ENCODE measurements around the gene GPC6. TPM values are rescaled to one million over a fixed set of nuclear protein-coding genes. Genes with fewer than 3 reads are reported as not detected.

Gene GPC6
- total and polyA plus RNA-seq, 9 of the 15 experiments (the other 6 are each of a cell fraction or from before 2014, with no cell fraction given): under 0.01 to 0.20 (median 0.01) TPM; not detected in 4

- TF ChIP-seq HSF4 (CRISPR knock-in tag; IDR thresholded peaks at IDR 0.05; ENCODE audit: borderline replicate concordance) (no peak), HCFC1 (IDR thresholded peaks at IDR 0.05; ENCODE audit: low read depth, low read length) (no peak), JUNB (CRISPR knock-in tag; conservative IDR thresholded peaks at IDR 0.05) (no peak)
- no TSS peak for BruUV-seq (replicated peaks)
- FAIRE-seq (no peak), DNase-seq (ENCODE audit: extremely low read depth in 1 of 4, low spot score in 3 of 4) (no peak), ATAC-seq (no peak)
- Histone ChIP-seq H3K4me2 (ENCODE audit: insufficient read depth, low read length) (no peak overlapping the region), H3K9me3 (replicated peaks; ENCODE audit: control insufficient read depth, insufficient read depth, low read depth, low read length) (no peaks in the 10 kb centered on the region), H3K4me3 (no peak overlapping the region), H3K4me1 (replicated peaks in 1 of 2; ENCODE audit: control insufficient read depth in 2 of 2, insufficient read depth in 2 of 2, low read length in 2 of 2) (no peaks in the 10 kb centered on the region), H3K9ac (ENCODE audit: insufficient read depth in 1 of 2, low read depth in 2 of 2, low read length in 2 of 2) (no peak overlapping the region), H4K20me1 (replicated peaks; ENCODE audit: control insufficient read depth, insufficient read depth, low read length) (no peaks in the 10 kb centered on the region), H3K27me3 (ENCODE audit: control insufficient read depth in 2 of 2, insufficient read depth in 2 of 2, low read length in 2 of 2) (no peaks in the 10 kb centered on the region), H3K36me3 (ENCODE audit: control insufficient read depth, insufficient read depth, low read length) (no peaks in the 10 kb centered on the region), H2AFZ (ENCODE audit: low read depth, low read length) (no peak overlapping the region), H3K9me1 (ENCODE audit: control insufficient read depth, insufficient read depth, low read length) (no peaks in the 10 kb centered on the region), H3K79me2 (ENCODE audit: control insufficient read depth, insufficient read depth, low read length) (no peaks in the 10 kb centered on the region), H3K27ac (ENCODE audit: extremely low read depth, low read depth, low read length) (no peak overlapping the region)
- CTCF ChIA-PET (ENCODE audit: low intra/inter-chr PET ratio): no interaction called here
- intact Hi-C loops (cut with micrococcal nuclease) (no loop called here), in situ Hi-C loops (cut with MboI) (no loop called here)
- POLR2A ChIA-PET: no interaction called here
Measured at GRCh38 chr13:93397619-93398018, 171.0 kb downstream of the GPC6 start.

- no peak overlapping the region for H3K27ac ChIP-seq (ENCODE audit: extremely low read depth, low read depth, low read length)
- H3K79me2 ChIP-seq (ENCODE audit: control insufficient read depth, insufficient read depth, low read length): no peaks in the 10 kb centered on the region
- intact Hi-C loops (cut with micrococcal nuclease): no loop called here
- FAIRE-seq (no peak), DNase-seq (ENCODE audit: extremely low read depth in 1 of 4, low spot score in 3 of 4) (no peak), ATAC-seq (no peak)
- H3K4me2 ChIP-seq (ENCODE audit: insufficient read depth, low read length): no peak overlapping the region
- BruUV-seq (replicated peaks): no TSS peak
- no peaks in the 10 kb centered on the region for H3K27me3 ChIP-seq (ENCODE audit: control insufficient read depth in 2 of 2, insufficient read depth in 2 of 2, low read length in 2 of 2)
- H3K9me3 ChIP-seq (replicated peaks; ENCODE audit: control insufficient read depth, insufficient read depth, low read depth, low read length): no peaks in the 10 kb centered on the region
- no peaks in the 10 kb centered on the region for H3K9me1 ChIP-seq (ENCODE audit: control insufficient read depth, insufficient read depth, low read length)
- no peak overlapping the region for H3K9ac ChIP-seq (ENCODE audit: insufficient read depth in 1 of 2, low read depth in 2 of 2, low read length in 2 of 2)
- H3K4me1 ChIP-seq (replicated peaks in 1 of 2; ENCODE audit: control insufficient read depth in 2 of 2, insufficient read depth in 2 of 2, low read length in 2 of 2): no peaks in the 10 kb centered on the region
- POLR2A ChIA-PET: no interaction called here
- H3K4me3 ChIP-seq: no peak overlapping the region
- CTCF ChIA-PET (ENCODE audit: low intra/inter-chr PET ratio): no interaction called here
- no peaks in the 10 kb centered on the region for H4K20me1 ChIP-seq (replicated peaks; ENCODE audit: control insufficient read depth, insufficient read depth, low read length)
- in situ Hi-C loops (cut with MboI): no loop called here
- WGBS (ENCODE audit: insufficient coverage, low coverage, missing lambda C conversion rate): 0% methylated on average over 4 of the region's 4 CpGs
- no peak overlapping the region for H2AFZ ChIP-seq (ENCODE audit: low read depth, low read length)
- no peaks in the 10 kb centered on the region for H3K36me3 ChIP-seq (ENCODE audit: control insufficient read depth, insufficient read depth, low read length)
- TF ChIP-seq ZNF695 (CRISPR knock-in tag; IDR thresholded peaks at IDR 0.05) (no peak), PYGO2 (tag; IDR thresholded peaks at IDR 0.05) (no peak), RBM25 (IDR thresholded peaks at IDR 0.05; ENCODE audit: low read depth, low read length, severe bottlenecking) (no peak), ZNF175 (CRISPR knock-in tag; IDR thresholded peaks at IDR 0.05; ENCODE audit: low read depth) (no peak), ZNF23 (CRISPR knock-in tag; IDR thresholded peaks at IDR 0.05) (no peak), JUNB (CRISPR knock-in tag; conservative IDR thresholded peaks at IDR 0.05) (no peak), ID3 (CRISPR knock-in tag; IDR thresholded peaks at IDR 0.05) (no peak), ID3 (tag; IDR thresholded peaks at IDR 0.05) (no peak), NFE2L1 (tag; IDR thresholded peaks at IDR 0.05; ENCODE audit: borderline replicate concordance, low read depth) (no peak), ZNF57 (CRISPR knock-in tag; IDR thresholded peaks at IDR 0.05) (no peak), EWSR1 (IDR thresholded peaks at IDR 0.05; ENCODE audit: borderline replicate concordance, low read depth, partially characterized antibody) (no peak), CXXC5 (CRISPR knock-in tag; IDR thresholded peaks at IDR 0.05) (no peak), HMGN3 (IDR thresholded peaks at IDR 0.05; ENCODE audit: borderline replicate concordance, extremely low read depth, insufficient read length, low read depth, low read length) (no peak), NR4A1 (CRISPR knock-in tag; IDR thresholded peaks at IDR 0.05) (no peak), NR4A1 (tag; IDR thresholded peaks at IDR 0.05) (no peak)
Measured at GRCh38 chr13:93398167-93399035, 171.8 kb downstream of the GPC6 start.
